ENCODE data around the gene EVI2B.

The EVI2B gene

DNA sequence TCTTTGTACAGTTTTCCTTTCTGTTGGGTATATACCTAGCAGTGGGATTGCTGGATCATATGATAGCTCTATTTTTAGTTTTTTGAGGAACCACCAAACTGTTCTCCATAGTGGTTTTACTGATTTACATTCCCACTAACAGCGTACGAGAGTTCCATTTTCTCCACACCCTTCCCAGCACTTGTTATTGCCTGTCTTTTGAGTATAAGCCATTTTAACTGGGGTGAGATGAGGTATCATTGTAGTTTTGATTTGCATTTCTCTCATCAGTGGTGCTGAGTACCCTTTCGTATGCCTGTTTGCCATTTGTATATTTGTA lies 887 bp upstream of the EVI2B start:
- TF ChIP-seq SIN3A (IDR thresholded peaks at IDR 0.05; ENCODE audit: borderline replicate concordance, insufficient read depth, low read length) (no peak), FOXP2 (optimal IDR thresholded peaks at IDR 0.05; ENCODE audit: borderline replicate concordance, extremely low read depth, extremely low read length, insufficient read depth) (no peak), TAF1 (IDR thresholded peaks at IDR 0.05; ENCODE audit: borderline replicate concordance, insufficient read depth, low read length) (no peak), POLR2AphosphoS5 (IDR thresholded peaks at IDR 0.05; ENCODE audit: low read depth, low read length) (no peak)
- TF ChIP-seq, protein P1, sequence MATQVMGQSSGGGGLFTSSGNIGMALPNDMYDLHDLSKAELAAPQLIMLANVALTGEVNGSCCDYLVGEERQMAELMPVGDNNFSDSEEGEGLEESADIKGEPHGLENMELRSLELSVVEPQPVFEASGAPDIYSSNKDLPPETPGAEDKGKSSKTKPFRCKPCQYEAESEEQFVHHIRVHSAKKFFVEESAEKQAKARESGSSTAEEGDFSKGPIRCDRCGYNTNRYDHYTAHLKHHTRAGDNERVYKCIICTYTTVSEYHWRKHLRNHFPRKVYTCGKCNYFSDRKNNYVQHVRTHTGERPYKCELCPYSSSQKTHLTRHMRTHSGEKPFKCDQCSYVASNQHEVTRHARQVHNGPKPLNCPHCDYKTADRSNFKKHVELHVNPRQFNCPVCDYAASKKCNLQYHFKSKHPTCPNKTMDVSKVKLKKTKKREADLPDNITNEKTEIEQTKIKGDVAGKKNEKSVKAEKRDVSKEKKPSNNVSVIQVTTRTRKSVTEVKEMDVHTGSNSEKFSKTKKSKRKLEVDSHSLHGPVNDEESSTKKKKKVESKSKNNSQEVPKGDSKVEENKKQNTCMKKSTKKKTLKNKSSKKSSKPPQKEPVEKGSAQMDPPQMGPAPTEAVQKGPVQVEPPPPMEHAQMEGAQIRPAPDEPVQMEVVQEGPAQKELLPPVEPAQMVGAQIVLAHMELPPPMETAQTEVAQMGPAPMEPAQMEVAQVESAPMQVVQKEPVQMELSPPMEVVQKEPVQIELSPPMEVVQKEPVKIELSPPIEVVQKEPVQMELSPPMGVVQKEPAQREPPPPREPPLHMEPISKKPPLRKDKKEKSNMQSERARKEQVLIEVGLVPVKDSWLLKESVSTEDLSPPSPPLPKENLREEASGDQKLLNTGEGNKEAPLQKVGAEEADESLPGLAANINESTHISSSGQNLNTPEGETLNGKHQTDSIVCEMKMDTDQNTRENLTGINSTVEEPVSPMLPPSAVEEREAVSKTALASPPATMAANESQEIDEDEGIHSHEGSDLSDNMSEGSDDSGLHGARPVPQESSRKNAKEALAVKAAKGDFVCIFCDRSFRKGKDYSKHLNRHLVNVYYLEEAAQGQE (IDR thresholded peaks at IDR 0.05; ENCODE audit: insufficient read depth in 1 of 2, low read depth in 2 of 2, low read length in 2 of 2) = no peak

DNA sequence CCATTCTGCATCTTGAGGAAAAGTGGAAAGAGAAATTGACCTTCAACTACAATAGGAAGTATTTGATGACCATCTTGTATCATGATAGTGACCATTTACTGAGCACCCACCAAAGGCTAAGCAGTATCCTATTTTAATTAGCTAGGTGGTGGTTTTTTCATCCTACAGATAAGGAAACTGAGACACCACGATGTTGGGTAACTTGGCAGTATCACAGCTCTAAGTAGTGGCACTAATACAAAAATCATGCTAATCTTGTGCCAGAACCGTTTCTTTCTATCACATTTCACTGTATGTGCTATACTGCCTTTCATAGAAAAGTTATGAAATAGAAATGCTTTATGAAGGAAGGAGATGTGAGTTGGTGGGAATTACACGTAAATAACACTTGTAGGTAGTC lies 2.3 kb downstream of the EVI2B start:
- TF ChIP-seq POLR2AphosphoS5 (IDR thresholded peaks at IDR 0.05; ENCODE audit: low read depth, low read length) (no peak), TAF1 (IDR thresholded peaks at IDR 0.05; ENCODE audit: borderline replicate concordance, insufficient read depth, low read length) (no peak), FOXP2 (optimal IDR thresholded peaks at IDR 0.05; ENCODE audit: borderline replicate concordance, extremely low read depth, extremely low read length, insufficient read depth) (no peak)

- TF ChIP-seq SIN3A (IDR thresholded peaks at IDR 0.05; ENCODE audit: borderline replicate concordance, insufficient read depth, low read length) = no peak
- no peak for TF ChIP-seq POLR2AphosphoS5 (IDR thresholded peaks at IDR 0.05; ENCODE audit: low read depth, low read length)
- TF ChIP-seq TAF1 (IDR thresholded peaks at IDR 0.05; ENCODE audit: borderline replicate concordance, insufficient read depth, low read length) = no peak
- no peak for TF ChIP-seq FOXP2 (optimal IDR thresholded peaks at IDR 0.05; ENCODE audit: borderline replicate concordance, extremely low read depth, extremely low read length, insufficient read depth)
- TF ChIP-seq, protein P1 (IDR thresholded peaks at IDR 0.05; ENCODE audit: insufficient read depth in 1 of 2, low read depth in 2 of 2, low read length in 2 of 2) = no peak
These were observed 3.0 kb downstream of the EVI2B start for GRCh38 chr17:31310886-31311285.

DNA sequence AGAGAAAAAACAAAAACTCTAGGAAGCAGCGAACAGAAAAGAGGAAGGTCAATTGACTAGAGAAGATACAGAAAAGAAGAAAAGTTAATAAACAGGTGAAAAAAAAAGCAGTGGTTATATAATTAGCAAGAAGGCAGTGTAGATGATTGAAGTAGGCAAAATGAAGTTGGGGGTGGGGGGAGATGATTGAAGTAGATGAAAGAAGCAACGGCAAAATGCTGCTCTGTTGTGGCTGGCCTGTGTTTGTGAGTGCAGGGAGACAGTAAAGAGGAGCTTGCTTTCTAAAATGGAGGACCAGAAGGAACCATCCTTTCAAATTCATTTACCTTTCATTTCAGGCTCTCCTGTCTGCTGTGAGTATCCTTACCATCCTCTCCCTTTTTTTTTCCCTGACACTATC lies 3.6 kb downstream of the EVI2B start:
- TF ChIP-seq FOXP2 (optimal IDR thresholded peaks at IDR 0.05; ENCODE audit: borderline replicate concordance, extremely low read depth, extremely low read length, insufficient read depth) (no peak), POLR2AphosphoS5 (IDR thresholded peaks at IDR 0.05; ENCODE audit: low read depth, low read length) (no peak), SIN3A (IDR thresholded peaks at IDR 0.05; ENCODE audit: borderline replicate concordance, insufficient read depth, low read length) (no peak), TAF1 (IDR thresholded peaks at IDR 0.05; ENCODE audit: borderline replicate concordance, insufficient read depth, low read length) (no peak)
- TF ChIP-seq, protein P1 (IDR thresholded peaks at IDR 0.05; ENCODE audit: insufficient read depth in 1 of 2, low read depth in 2 of 2, low read length in 2 of 2) = no peak

GRCh38 chr17:31309556-31309955 lies 4.3 kb downstream of the EVI2B start:
- no peak for TF ChIP-seq SIN3A (IDR thresholded peaks at IDR 0.05; ENCODE audit: borderline replicate concordance, insufficient read depth, low read length)
- no peak for TF ChIP-seq POLR2AphosphoS5 (IDR thresholded peaks at IDR 0.05; ENCODE audit: low read depth, low read length)
- no peak for TF ChIP-seq TAF1 (IDR thresholded peaks at IDR 0.05; ENCODE audit: borderline replicate concordance, insufficient read depth, low read length)
- no peak for TF ChIP-seq FOXP2 (optimal IDR thresholded peaks at IDR 0.05; ENCODE audit: borderline replicate concordance, extremely low read depth, extremely low read length, insufficient read depth)
- TF ChIP-seq, protein P1 (IDR thresholded peaks at IDR 0.05; ENCODE audit: insufficient read depth in 1 of 2, low read depth in 2 of 2, low read length in 2 of 2) = no peak

Data from PFSK-1 (cell line).